Measurements from ENCODE around the gene SPTBN1. TPM values are rescaled to one million over a fixed set of nuclear protein-coding genes. Genes with fewer than 3 reads are reported as not detected.

The SPTBN1 gene
- total and polyA plus RNA-seq, 9 of the 15 experiments (the other 6 are each of a cell fraction or from before 2014, with no cell fraction given), result 8.9 to 66.8 (median 31.4) TPM

DNA sequence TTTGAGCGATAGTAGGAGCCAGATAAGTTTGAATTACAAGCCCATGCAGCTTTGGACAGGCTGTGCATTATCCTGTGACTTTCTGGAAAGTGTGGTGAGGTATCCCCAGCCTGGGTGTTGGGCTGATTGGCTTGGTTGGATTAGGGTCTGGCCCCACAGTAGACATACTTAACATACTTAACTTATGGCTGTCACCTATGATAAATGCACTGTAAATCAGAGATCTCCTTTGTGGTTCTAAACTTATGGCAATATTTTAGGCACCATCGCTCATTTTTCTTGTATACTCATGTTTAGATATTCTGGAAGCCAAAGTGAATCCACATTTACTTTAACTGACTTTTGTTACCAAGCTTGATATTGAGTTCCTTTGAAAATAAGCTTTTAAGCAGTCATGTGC lies 54.8 kb downstream of the SPTBN1 start:
- POLR2A ChIA-PET, result interaction anchor here (1.1 kb wide), 1 partner anchor 10 kb away, joined by 3 read pairs; no protein-coding TSS in a partner anchor
- no TSS peak for BruUV-seq (replicated peaks)
- no peak for FAIRE-seq
- TF ChIP-seq PTRF (tag; IDR thresholded peaks at IDR 0.05), result no peak
- TF ChIP-seq ETV1 (tag; conservative IDR thresholded peaks at IDR 0.05; ENCODE audit: low read depth), result no peak
- TF ChIP-seq HCFC1 (IDR thresholded peaks at IDR 0.05; ENCODE audit: low read depth, low read length), result no peak
- TF ChIP-seq COPS2 (conservative IDR thresholded peaks at IDR 0.05), result no peak
- no peak for TF ChIP-seq TAL1 (IDR thresholded peaks at IDR 0.05)
- no peak for TF ChIP-seq MBD2 (IDR thresholded peaks at IDR 0.05; ENCODE audit: borderline replicate concordance, low read depth)
- no peak for TF ChIP-seq TCF3 (CRISPR knock-in tag; IDR thresholded peaks at IDR 0.05)
- TF ChIP-seq LEF1 (IDR thresholded peaks at IDR 0.05), result no peak
- TF ChIP-seq ZNF77 (CRISPR knock-in tag; IDR thresholded peaks at IDR 0.05), result no peak
- TF ChIP-seq, protein P1, sequence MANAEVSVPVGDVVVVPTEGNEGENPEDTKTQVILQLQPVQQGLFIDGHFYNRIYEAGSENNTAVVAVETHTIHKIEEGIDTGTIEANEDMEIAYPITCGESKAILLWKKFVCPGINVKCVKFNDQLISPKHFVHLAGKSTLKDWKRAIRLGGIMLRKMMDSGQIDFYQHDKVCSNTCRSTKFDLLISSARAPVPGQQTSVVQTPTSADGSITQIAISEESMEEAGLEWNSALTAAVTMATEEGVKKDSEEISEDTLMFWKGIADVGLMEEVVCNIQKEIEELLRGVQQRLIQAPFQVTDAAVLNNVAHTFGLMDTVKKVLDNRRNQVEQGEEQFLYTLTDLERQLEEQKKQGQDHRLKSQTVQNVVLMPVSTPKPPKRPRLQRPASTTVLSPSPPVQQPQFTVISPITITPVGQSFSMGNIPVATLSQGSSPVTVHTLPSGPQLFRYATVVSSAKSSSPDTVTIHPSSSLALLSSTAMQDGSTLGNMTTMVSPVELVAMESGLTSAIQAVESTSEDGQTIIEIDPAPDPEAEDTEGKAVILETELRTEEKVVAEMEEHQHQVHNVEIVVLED (CRISPR knock-in tag; IDR thresholded peaks at IDR 0.05), result no peak
- Histone ChIP-seq H3K9me3 (replicated peaks; ENCODE audit: control insufficient read depth, insufficient read depth, low read depth, low read length) (no peaks in the 10 kb centered on the region), H3K4me2 (ENCODE audit: insufficient read depth, low read length) (no peak overlapping the region), H3K4me1 (replicated peaks in 1 of 2; ENCODE audit: control insufficient read depth in 2 of 2, insufficient read depth in 2 of 2, low read length in 2 of 2) (no peaks in the 10 kb centered on the region), H4K20me1 (replicated peaks; ENCODE audit: control insufficient read depth, insufficient read depth, low read length) (no peaks in the 10 kb centered on the region), H3K27me3 (ENCODE audit: control insufficient read depth in 2 of 2, insufficient read depth in 2 of 2, low read length in 2 of 2) (peaks cover 5 to 10% of the 10 kb centered on the region in 2 experiments; a peak in 2 of 5 replicates), H3K9ac (ENCODE audit: insufficient read depth in 1 of 2, low read depth in 2 of 2, low read length in 2 of 2) (no peak overlapping the region), H2AFZ (ENCODE audit: low read depth, low read length) (no peak overlapping the region), H3K9me1 (ENCODE audit: control insufficient read depth, insufficient read depth, low read length) (no peaks in the 10 kb centered on the region), H3K4me3 (no peak overlapping the region), H3K36me3 (ENCODE audit: control insufficient read depth, insufficient read depth, low read length) (no peaks in the 10 kb centered on the region), H3K27ac (ENCODE audit: extremely low read depth, low read depth, low read length) (no peak overlapping the region), H3K79me2 (ENCODE audit: control insufficient read depth, insufficient read depth, low read length) (no peaks in the 10 kb centered on the region)
- no peak for DNase-seq (ENCODE audit: extremely low read depth in 1 of 4, low spot score in 3 of 4)
- CTCF ChIA-PET (ENCODE audit: low intra/inter-chr PET ratio), result no interaction called here
- intact Hi-C loops (cut with micrococcal nuclease) (no loop called here), in situ Hi-C loops (cut with MboI) (no loop called here)
- WGBS (ENCODE audit: insufficient coverage, low coverage, missing lambda C conversion rate), result 3% methylated on average over 2 of the region's 2 CpGs
- no peak for ATAC-seq

Data from K562 (cell line).